Naive thymus-derived CD4-positive, alpha-beta T cell (primary cell): ENCODE results near the gene VPS33B. TPM values are rescaled to one million over a fixed set of nuclear protein-coding genes. Genes with fewer than 3 reads are reported as not detected.

ENCODE experiments used
- ATAC-seq: fragments of 150-1000 bp; cut with Tn5 transposase; 2 replicates; pipeline ENCODE4 v1.10.0; 2021; ENCODE audit warnings: mild to moderate bottlenecking, moderate library complexity
- CTCF ChIA-PET: fragments of 350-600 bp; sonication (Branson Sonifier 250); formaldehyde crosslinking; loops from one replicate; lab custom pipeline; 2021; ENCODE audit warnings: antibody characterized with exemption; lab: Charles Lee
- POLR2A ChIA-PET: fragments of 350-600 bp; sonication (Branson Sonifier 250); formaldehyde crosslinking; loops from one replicate; lab custom pipeline; 2021; ENCODE audit warnings: antibody characterized with exemption, inconsistent platforms; lab: Charles Lee
- DNase-seq, 9 donors: peaks; one replicate each; pipeline versions ENCODE4 v3.0.0 to v3.0.0-alpha.2; 2020 to 2022; ENCODE audit warnings: mixed read lengths in 1 of 9
- H3K27ac ChIP-seq: one replicate; pipeline ENCODE4 v1.7.0; 2013; ENCODE audit warnings: mild to moderate bottlenecking, low read depth, low read length, moderate library complexity
- H3K27me3 ChIP-seq, 2 donors: one replicate each; pipeline ENCODE4 v1.7.0; 2013; ENCODE audit warnings: low read length in 2 of 2, mild to moderate bottlenecking in 2 of 2, moderate library complexity in 2 of 2; ENCODE audit not compliant: control insufficient read depth in 2 of 2, insufficient read depth in 2 of 2
- H3K36me3 ChIP-seq, 3 experiments: 1 replicate in 2 of 3; 2 replicates in 1 of 3; pipeline ENCODE4 v1.7.0; 2013; ENCODE audit warnings: low read length in 3 of 3, mild to moderate bottlenecking in 3 of 3, moderate library complexity in 1 of 3; ENCODE audit not compliant: insufficient read depth in 3 of 3, control insufficient read depth in 2 of 3
- H3K4me1 ChIP-seq, 2 donors: one replicate each; pipeline ENCODE4 v1.7.0; 2013; ENCODE audit warnings: low read length in 2 of 2, mild to moderate bottlenecking in 2 of 2, moderate library complexity in 1 of 2; ENCODE audit not compliant: control insufficient read depth in 2 of 2, insufficient read depth in 2 of 2
- H3K4me3 ChIP-seq: 2 replicates; pipeline ENCODE4 v1.7.0; 2013; ENCODE audit warnings: mild to moderate bottlenecking, low read length
- H3K9me3 ChIP-seq, 3 experiments: 1 replicate in 2 of 3; 2 replicates in 1 of 3; pipeline ENCODE4 v1.7.0; 2013; ENCODE audit warnings: low read length in 3 of 3; ENCODE audit not compliant: control insufficient read depth in 2 of 3
- H3K27ac Mint-ChIP-seq, 9 donors: one replicate each; pipeline ENCODE4 v1.8.0; 2020 to 2022; ENCODE audit warnings: mixed read lengths in 9 of 9, mild to moderate bottlenecking in 8 of 9, moderate library complexity in 5 of 9, inconsistent platforms in 2 of 9
- H3K27me3 Mint-ChIP-seq, 5 donors: one replicate each; pipeline ENCODE4 v1.8.0; 2021 to 2022; ENCODE audit warnings: mixed read lengths in 5 of 5, mild to moderate bottlenecking in 1 of 5
- H3K36me3 Mint-ChIP-seq, 5 donors: one replicate each; pipeline ENCODE4 v1.8.0; 2020 to 2022; ENCODE audit warnings: mixed read lengths in 5 of 5, mild to moderate bottlenecking in 3 of 5, inconsistent platforms in 1 of 5
- H3K4me1 Mint-ChIP-seq, 7 donors: one replicate each; pipeline ENCODE4 v1.8.0; 2020 to 2022; ENCODE audit warnings: mixed read lengths in 7 of 7, mild to moderate bottlenecking in 3 of 7, inconsistent platforms in 1 of 7
- H3K4me3 Mint-ChIP-seq, 10 donors: one replicate each; pipeline ENCODE4 v1.8.0; 2020 to 2022; ENCODE audit warnings: mild to moderate bottlenecking in 10 of 10, mixed read lengths in 10 of 10, moderate library complexity in 6 of 10, inconsistent platforms in 2 of 10
- H3K9me3 Mint-ChIP-seq, 11 donors: one replicate each; pipeline ENCODE4 v1.8.0; 2020 to 2022; ENCODE audit warnings: mixed read lengths in 11 of 11, mild to moderate bottlenecking in 4 of 11, inconsistent platforms in 1 of 11, moderate library complexity in 1 of 11
- intact Hi-C, 2 donors: fragments of 100-400 bp; cut with micrococcal nuclease; formaldehyde crosslinking; loops; one replicate each; pipeline ENCODE4 v1.15.1; 2023
- polyA plus RNA-seq, 2 donors: library from polyadenylated mRNA; unstranded; fragments of 300-500 nt; fragmentation: Illumina TruSeq; gene quantifications; one replicate each; pipeline ENCODE4 v1.2.3, GENCODE V29; 2021
- total RNA-seq, 6 experiments: library from RNA in 5 of 6; stranded (reverse) in 5 of 6; gene quantifications; 1 replicate in 5 of 6; 2 replicates in 1 of 6; pipeline ENCODE4 v1.2.3 and lab custom pipeline; 2021 to 2026

Gene VPS33B
- total and polyA plus RNA-seq, 7 experiments from 2014 or later, result 8.3 to 28.1 (median 20.4) TPM

- no peaks in the 10 kb centered on the region for H3K36me3 ChIP-seq
- H3K27ac ChIP-seq, result no peak overlapping the region
- H3K4me1 Mint-ChIP-seq, result peaks cover 0 to 37% (median 0%) of the 10 kb centered on the region in 7 donors
- POLR2A ChIA-PET, result no interaction called here
- H3K4me3 ChIP-seq, result no peak overlapping the region
- DNase-seq (no peak), ATAC-seq (no peak)
- H3K27ac Mint-ChIP-seq, result peak overlapping the region in 1 of 9 donors; percentile 88
- intact Hi-C loops, result no loop called here
- no peaks in the 10 kb centered on the region for H3K27me3 Mint-ChIP-seq
- H3K36me3 Mint-ChIP-seq, result peaks cover 0 to 50% (median 8%) of the 10 kb centered on the region in 5 donors
- no peaks in the 10 kb centered on the region for H3K27me3 ChIP-seq
- CTCF ChIA-PET, result interaction anchor here (0.6 kb wide), 1 partner anchor 967 kb away, joined by 3 read pairs; no protein-coding TSS in a partner anchor
- H3K9me3 ChIP-seq, result no peaks in the 10 kb centered on the region
- no peak overlapping the region for H3K4me3 Mint-ChIP-seq
- no peaks in the 10 kb centered on the region for H3K4me1 ChIP-seq
- no peaks in the 10 kb centered on the region for H3K9me3 Mint-ChIP-seq
Observed at GRCh38 chr15:90981681-90982080, 40.7 kb downstream of the VPS33B start.

- H3K4me1 Mint-ChIP-seq, result peaks cover 0 to 32% (median 0%) of the 10 kb centered on the region in 7 donors
- CTCF ChIA-PET, result no interaction called here
Observed at GRCh38 chr15:90979582-90979981, 42.8 kb downstream of the VPS33B start.

GRCh38 chr15:90974216-90974615 lies 48.2 kb downstream of the VPS33B start:
- no peaks in the 10 kb centered on the region for H3K36me3 ChIP-seq

More at GRCh38 chr15:90979582-90979981, 42.8 kb downstream of the VPS33B start:
- Histone ChIP-seq H3K27ac (no peak overlapping the region), H3K9me3 (no peaks in the 10 kb centered on the region), H3K36me3 (no peaks in the 10 kb centered on the region), H3K27me3 (no peaks in the 10 kb centered on the region), H3K4me1 (no peaks in the 10 kb centered on the region), H3K4me3 (no peak overlapping the region)
- peak overlapping the region in 1 of 9 donors; percentile 49 for H3K27ac Mint-ChIP-seq
- H3K9me3 Mint-ChIP-seq, result no peaks in the 10 kb centered on the region
- ATAC-seq, result no peak
- DNase-seq, result no peak
- H3K27me3 Mint-ChIP-seq, result no peaks in the 10 kb centered on the region
- intact Hi-C loops, result no loop called here
- peaks cover 2 to 46% (median 11%) of the 10 kb centered on the region in 5 donors for H3K36me3 Mint-ChIP-seq
- POLR2A ChIA-PET, result interaction anchor here (1.1 kb wide), 1 partner anchor 8 kb away, joined by 3 read pairs; no protein-coding TSS in a partner anchor
- H3K4me3 Mint-ChIP-seq, result no peak overlapping the region

GRCh38 chr15:90972133-90972532 lies 50.3 kb downstream of the VPS33B start:
- intact Hi-C loops, result no loop called here
- H3K9me3 Mint-ChIP-seq, result no peaks in the 10 kb centered on the region
- Histone ChIP-seq H3K36me3 (peaks cover 0 to 4% (median 0%) of the 10 kb centered on the region in 3 experiments), H3K4me3 (no peak overlapping the region), H3K27ac (no peak overlapping the region), H3K9me3 (no peaks in the 10 kb centered on the region), H3K4me1 (no peaks in the 10 kb centered on the region), H3K27me3 (no peaks in the 10 kb centered on the region)
- POLR2A ChIA-PET, result interaction anchor here (1.0 kb wide), 1 partner anchor 14 kb away, joined by 3 read pairs; no protein-coding TSS in a partner anchor
- CTCF ChIA-PET, result no interaction called here
- H3K36me3 Mint-ChIP-seq, result peaks cover 4 to 31% (median 7%) of the 10 kb centered on the region in 5 donors
- H3K4me3 Mint-ChIP-seq, result no peak overlapping the region
- no peaks in the 10 kb centered on the region for H3K27me3 Mint-ChIP-seq
- no peak overlapping the region for H3K27ac Mint-ChIP-seq
- DNase-seq (no peak), ATAC-seq (no peak)
- no peaks in the 10 kb centered on the region for H3K4me1 Mint-ChIP-seq

More at GRCh38 chr15:90974216-90974615, 48.2 kb downstream of the VPS33B start:
- H3K4me1 ChIP-seq, result no peaks in the 10 kb centered on the region
- no peaks in the 10 kb centered on the region for H3K27me3 ChIP-seq
- no peaks in the 10 kb centered on the region for H3K9me3 ChIP-seq
- Mint-ChIP-seq H3K27ac (peak overlapping the region in 1 of 9 donors; percentile 46), H3K27me3 (no peaks in the 10 kb centered on the region), H3K9me3 (no peaks in the 10 kb centered on the region), H3K4me3 (no peak overlapping the region), H3K36me3 (peaks cover 4 to 34% (median 7%) of the 10 kb centered on the region in 5 donors), H3K4me1 (peaks cover 0 to 3% (median 0%) of the 10 kb centered on the region in 7 donors)
- CTCF ChIA-PET, result no interaction called here
- H3K27ac ChIP-seq, result no peak overlapping the region
- DNase-seq, result no peak
- intact Hi-C loops, result no loop called here
- no peak overlapping the region for H3K4me3 ChIP-seq
- POLR2A ChIA-PET, result no interaction called here
- no peak for ATAC-seq

- POLR2A ChIA-PET, result interaction anchor here (0.6 kb wide), 1 partner anchor 17 kb away, joined by 4 read pairs; no protein-coding TSS in a partner anchor
- H3K4me1 ChIP-seq, result no peaks in the 10 kb centered on the region
- Mint-ChIP-seq H3K36me3 (peaks cover 4 to 35% (median 7%) of the 10 kb centered on the region in 5 donors), H3K9me3 (no peaks in the 10 kb centered on the region), H3K27me3 (no peaks in the 10 kb centered on the region), H3K4me3 (no peak overlapping the region), H3K27ac (no peak overlapping the region), H3K4me1 (no peaks in the 10 kb centered on the region)
- peaks cover 0 to 16% (median 0%) of the 10 kb centered on the region in 3 experiments for H3K36me3 ChIP-seq
- H3K9me3 ChIP-seq, result no peaks in the 10 kb centered on the region
- intact Hi-C loops, result no loop called here
- H3K27ac ChIP-seq, result no peak overlapping the region
- H3K27me3 ChIP-seq, result no peaks in the 10 kb centered on the region
- H3K4me3 ChIP-seq, result no peak overlapping the region
- CTCF ChIA-PET, result no interaction called here
- DNase-seq (no peak), ATAC-seq (no peak)
Observed at GRCh38 chr15:90970274-90970673, 52.1 kb downstream of the VPS33B start.

- H3K9me3 ChIP-seq, result no peaks in the 10 kb centered on the region
- no peak overlapping the region for H3K4me3 ChIP-seq
- Mint-ChIP-seq H3K9me3 (no peaks in the 10 kb centered on the region), H3K4me3 (no peak overlapping the region), H3K27ac (peak overlapping the region in 1 of 9 donors; percentile 56), H3K36me3 (peaks cover 0 to 32% (median 4%) of the 10 kb centered on the region in 5 donors), H3K4me1 (no peaks in the 10 kb centered on the region), H3K27me3 (no peaks in the 10 kb centered on the region)
- no peak overlapping the region for H3K27ac ChIP-seq
- H3K27me3 ChIP-seq, result no peaks in the 10 kb centered on the region
- intact Hi-C loops, result no loop called here
- ATAC-seq (no peak), DNase-seq (no peak)
- CTCF ChIA-PET, result no interaction called here
- H3K36me3 ChIP-seq, result peaks cover 0 to 16% (median 0%) of the 10 kb centered on the region in 3 experiments
- no peaks in the 10 kb centered on the region for H3K4me1 ChIP-seq
- POLR2A ChIA-PET, result no interaction called here
Observed at GRCh38 chr15:90968434-90968833, 54.0 kb downstream of the VPS33B start.

GRCh38 chr15:90967206-90967605 lies 55.2 kb downstream of the VPS33B start:
- CTCF ChIA-PET, result no interaction called here
- H3K4me1 Mint-ChIP-seq, result peaks cover 0 to under 1% (median 0%) of the 10 kb centered on the region in 7 donors

More at GRCh38 chr15:90967206-90967605, 55.2 kb downstream of the VPS33B start:
- no peaks in the 10 kb centered on the region for H3K9me3 Mint-ChIP-seq
- no peak for ATAC-seq
- POLR2A ChIA-PET, result no interaction called here
- Histone ChIP-seq H3K27me3 (no peaks in the 10 kb centered on the region), H3K4me1 (no peaks in the 10 kb centered on the region), H3K4me3 (no peak overlapping the region), H3K36me3 (peaks cover 0 to 16% (median 0%) of the 10 kb centered on the region in 3 experiments), H3K27ac (no peak overlapping the region), H3K9me3 (no peaks in the 10 kb centered on the region)
- intact Hi-C loops, result no loop called here
- no peak for DNase-seq
- no peaks in the 10 kb centered on the region for H3K27me3 Mint-ChIP-seq
- H3K27ac Mint-ChIP-seq, result peak overlapping the region in 1 of 9 donors; percentile 25
- H3K36me3 Mint-ChIP-seq, result peaks cover 0 to 35% (median 4%) of the 10 kb centered on the region in 5 donors
- no peak overlapping the region for H3K4me3 Mint-ChIP-seq
